ENCODE results near the gene ZBTB18.

DNA sequence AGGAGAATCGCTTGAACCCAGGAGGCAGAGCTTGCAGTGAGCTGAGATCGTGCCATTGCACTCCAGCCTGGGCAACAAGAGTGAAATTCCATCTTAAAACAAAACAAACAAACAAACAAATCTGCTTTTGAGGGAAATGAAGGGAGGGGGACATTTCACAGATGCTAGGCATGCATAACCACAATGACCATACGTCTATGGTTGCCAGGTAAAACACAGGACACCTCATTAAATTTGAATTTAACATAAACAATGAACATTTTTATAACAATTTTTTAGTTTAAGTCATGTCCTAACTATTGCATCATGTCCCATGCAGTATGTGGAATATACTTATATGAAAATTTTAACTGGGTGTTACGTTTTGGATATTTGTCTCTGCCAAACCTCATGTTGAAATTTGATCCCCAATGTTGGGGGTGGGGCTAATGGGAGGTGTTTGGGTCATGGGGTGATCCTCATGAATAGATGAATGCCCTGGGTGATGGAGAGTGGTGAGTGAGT, 31.0 kb upstream of the ZBTB18 start:
- TF ChIP-seq, protein P1, sequence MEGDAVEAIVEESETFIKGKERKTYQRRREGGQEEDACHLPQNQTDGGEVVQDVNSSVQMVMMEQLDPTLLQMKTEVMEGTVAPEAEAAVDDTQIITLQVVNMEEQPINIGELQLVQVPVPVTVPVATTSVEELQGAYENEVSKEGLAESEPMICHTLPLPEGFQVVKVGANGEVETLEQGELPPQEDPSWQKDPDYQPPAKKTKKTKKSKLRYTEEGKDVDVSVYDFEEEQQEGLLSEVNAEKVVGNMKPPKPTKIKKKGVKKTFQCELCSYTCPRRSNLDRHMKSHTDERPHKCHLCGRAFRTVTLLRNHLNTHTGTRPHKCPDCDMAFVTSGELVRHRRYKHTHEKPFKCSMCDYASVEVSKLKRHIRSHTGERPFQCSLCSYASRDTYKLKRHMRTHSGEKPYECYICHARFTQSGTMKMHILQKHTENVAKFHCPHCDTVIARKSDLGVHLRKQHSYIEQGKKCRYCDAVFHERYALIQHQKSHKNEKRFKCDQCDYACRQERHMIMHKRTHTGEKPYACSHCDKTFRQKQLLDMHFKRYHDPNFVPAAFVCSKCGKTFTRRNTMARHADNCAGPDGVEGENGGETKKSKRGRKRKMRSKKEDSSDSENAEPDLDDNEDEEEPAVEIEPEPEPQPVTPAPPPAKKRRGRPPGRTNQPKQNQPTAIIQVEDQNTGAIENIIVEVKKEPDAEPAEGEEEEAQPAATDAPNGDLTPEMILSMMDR (conservative IDR thresholded peaks at IDR 0.05; ENCODE audit: low read depth, low read length), result no peak
- no peak for TF ChIP-seq EZH2 (IDR thresholded peaks at IDR 0.05; ENCODE audit: borderline replicate concordance, low read depth, low read length, poor library complexity, severe bottlenecking)
